ENCODE results near the gene SPHK1.

SPHK1 gene

GRCh38 chr17:76417499-76418143 is 33.2 kb downstream of the SPHK1 start:
- peaks cover 3% of the 10 kb centered on the region; the same call in 1 of the 2 replicates for H3K36me3 ChIP-seq (ENCODE audit: insufficient read depth, low read length)
- no peak overlapping the region for H3K9ac ChIP-seq (ENCODE audit: low read depth, low read length)
- H3K9me3 ChIP-seq (ENCODE audit: control insufficient read depth, insufficient read depth, low read length) = no peaks in the 10 kb centered on the region
- H3K4me1 ChIP-seq (ENCODE audit: insufficient read depth, low read length) = peaks cover 15% of the 10 kb centered on the region

GRCh38 chr17:76419576-76420260 is 35.3 kb downstream of the SPHK1 start:
- H3K36me3 ChIP-seq (ENCODE audit: insufficient read depth, low read length) = no peaks in the 10 kb centered on the region
- peaks cover 5% of the 10 kb centered on the region for H3K4me1 ChIP-seq (ENCODE audit: insufficient read depth, low read length)
- H3K9ac ChIP-seq (ENCODE audit: low read depth, low read length) = no peak overlapping the region
- no peaks in the 10 kb centered on the region for H3K9me3 ChIP-seq (ENCODE audit: control insufficient read depth, insufficient read depth, low read length)

- Histone ChIP-seq H3K9me3 (ENCODE audit: control insufficient read depth, insufficient read depth, low read length) (no peaks in the 10 kb centered on the region), H3K4me1 (ENCODE audit: insufficient read depth, low read length) (no peaks in the 10 kb centered on the region; the same call in 1 of the 2 replicates), H3K9ac (ENCODE audit: low read depth, low read length) (no peak overlapping the region), H3K36me3 (ENCODE audit: insufficient read depth, low read length) (no peaks in the 10 kb centered on the region)
Observed at GRCh38 chr17:76420356-76421043, 36.1 kb downstream of the SPHK1 start.

- H3K36me3 ChIP-seq (ENCODE audit: insufficient read depth, low read length) = no peaks in the 10 kb centered on the region
- H3K9me3 ChIP-seq (ENCODE audit: control insufficient read depth, insufficient read depth, low read length) = no peaks in the 10 kb centered on the region
- no peak overlapping the region for H3K9ac ChIP-seq (ENCODE audit: low read depth, low read length)
- H3K4me1 ChIP-seq (ENCODE audit: insufficient read depth, low read length) = no peaks in the 10 kb centered on the region; the same call in 1 of the 2 replicates
Observed at GRCh38 chr17:76421044-76421407, 36.6 kb downstream of the SPHK1 start.

GRCh38 chr17:76422406-76422805 is 38.0 kb downstream of the SPHK1 start:
- no peaks in the 10 kb centered on the region for H3K9me3 ChIP-seq (ENCODE audit: control insufficient read depth, insufficient read depth, low read length)
- no peak overlapping the region for H3K9ac ChIP-seq (ENCODE audit: low read depth, low read length)
- no peaks in the 10 kb centered on the region; the same call in 1 of the 2 replicates for H3K4me1 ChIP-seq (ENCODE audit: insufficient read depth, low read length)
- H3K36me3 ChIP-seq (ENCODE audit: insufficient read depth, low read length) = no peaks in the 10 kb centered on the region

- Histone ChIP-seq H3K9ac (ENCODE audit: low read depth, low read length) (no peak overlapping the region), H3K9me3 (ENCODE audit: control insufficient read depth, insufficient read depth, low read length) (no peaks in the 10 kb centered on the region), H3K36me3 (ENCODE audit: insufficient read depth, low read length) (peaks cover under 1% of the 10 kb centered on the region; the same call in 1 of the 2 replicates), H3K4me1 (ENCODE audit: insufficient read depth, low read length) (no peaks in the 10 kb centered on the region; the same call in 1 of the 2 replicates)
Observed at GRCh38 chr17:76422860-76423259, 38.5 kb downstream of the SPHK1 start.

- H3K4me1 ChIP-seq (ENCODE audit: insufficient read depth, low read length) = peaks cover 5% of the 10 kb centered on the region
Observed at GRCh38 chr17:76426853-76427252, 42.4 kb downstream of the SPHK1 start.

GRCh38 chr17:76427501-76428231 is 43.3 kb downstream of the SPHK1 start:
- peaks cover 14% of the 10 kb centered on the region for H3K4me1 ChIP-seq (ENCODE audit: insufficient read depth, low read length)
- peaks cover 3% of the 10 kb centered on the region; the same call in 1 of the 2 replicates for H3K36me3 ChIP-seq (ENCODE audit: insufficient read depth, low read length)
- no peaks in the 10 kb centered on the region for H3K9me3 ChIP-seq (ENCODE audit: control insufficient read depth, insufficient read depth, low read length)
- no peak overlapping the region for H3K9ac ChIP-seq (ENCODE audit: low read depth, low read length)

More at GRCh38 chr17:76426853-76427252, 42.4 kb downstream of the SPHK1 start:
- H3K9ac ChIP-seq (ENCODE audit: low read depth, low read length) = no peak overlapping the region
- H3K9me3 ChIP-seq (ENCODE audit: control insufficient read depth, insufficient read depth, low read length) = no peaks in the 10 kb centered on the region
- peaks cover 3% of the 10 kb centered on the region; the same call in 1 of the 2 replicates for H3K36me3 ChIP-seq (ENCODE audit: insufficient read depth, low read length)

GRCh38 chr17:76428511-76428910 is 44.1 kb downstream of the SPHK1 start:
- H3K9ac ChIP-seq (ENCODE audit: low read depth, low read length) = no peak overlapping the region
- H3K9me3 ChIP-seq (ENCODE audit: control insufficient read depth, insufficient read depth, low read length) = no peaks in the 10 kb centered on the region
- H3K36me3 ChIP-seq (ENCODE audit: insufficient read depth, low read length) = peaks cover 3% of the 10 kb centered on the region; the same call in 1 of the 2 replicates
- H3K4me1 ChIP-seq (ENCODE audit: insufficient read depth, low read length) = peaks cover 18% of the 10 kb centered on the region

GRCh38 chr17:76431509-76431908 is 47.1 kb downstream of the SPHK1 start:
- Histone ChIP-seq H3K9me3 (ENCODE audit: control insufficient read depth, insufficient read depth, low read length) (no peaks in the 10 kb centered on the region), H3K9ac (ENCODE audit: low read depth, low read length) (no peak overlapping the region), H3K36me3 (ENCODE audit: insufficient read depth, low read length) (peaks cover 3% of the 10 kb centered on the region; the same call in 1 of the 2 replicates), H3K4me1 (ENCODE audit: insufficient read depth, low read length) (peaks cover 18% of the 10 kb centered on the region)

GRCh38 chr17:76432004-76432403 is 47.6 kb downstream of the SPHK1 start:
- no peaks in the 10 kb centered on the region for H3K9me3 ChIP-seq (ENCODE audit: control insufficient read depth, insufficient read depth, low read length)
- peaks cover 18% of the 10 kb centered on the region for H3K4me1 ChIP-seq (ENCODE audit: insufficient read depth, low read length)
- H3K9ac ChIP-seq (ENCODE audit: low read depth, low read length) = no peak overlapping the region
- H3K36me3 ChIP-seq (ENCODE audit: insufficient read depth, low read length) = peaks cover 3% of the 10 kb centered on the region; the same call in 1 of the 2 replicates

- peaks cover 18% of the 10 kb centered on the region for H3K4me1 ChIP-seq (ENCODE audit: insufficient read depth, low read length)
- no peaks in the 10 kb centered on the region for H3K9me3 ChIP-seq (ENCODE audit: control insufficient read depth, insufficient read depth, low read length)
- no peak overlapping the region for H3K9ac ChIP-seq (ENCODE audit: low read depth, low read length)
- H3K36me3 ChIP-seq (ENCODE audit: insufficient read depth, low read length) = peaks cover 2% of the 10 kb centered on the region; the same call in 1 of the 2 replicates
Observed at GRCh38 chr17:76432712-76433336, 48.4 kb downstream of the SPHK1 start.

GRCh38 chr17:76433693-76434092 is 49.3 kb downstream of the SPHK1 start:
- Histone ChIP-seq H3K36me3 (ENCODE audit: insufficient read depth, low read length) (no peaks in the 10 kb centered on the region), H3K4me1 (ENCODE audit: insufficient read depth, low read length) (peaks cover 23% of the 10 kb centered on the region), H3K9me3 (ENCODE audit: control insufficient read depth, insufficient read depth, low read length) (no peaks in the 10 kb centered on the region), H3K9ac (ENCODE audit: low read depth, low read length) (no peak overlapping the region)

- Histone ChIP-seq H3K36me3 (ENCODE audit: insufficient read depth, low read length) (no peaks in the 10 kb centered on the region), H3K9me3 (ENCODE audit: control insufficient read depth, insufficient read depth, low read length) (no peaks in the 10 kb centered on the region), H3K4me1 (ENCODE audit: insufficient read depth, low read length) (peaks cover 33% of the 10 kb centered on the region), H3K9ac (ENCODE audit: low read depth, low read length) (no peak overlapping the region)
Observed at GRCh38 chr17:76434870-76435269, 50.5 kb downstream of the SPHK1 start.
